Neural progenitor cell (in vitro differentiated cells): ENCODE results near the gene HSPA9.

Experiments used
- CTCF ChIP-seq: fragments of 200-600 bp; sonication (generic); IDR thresholded peaks from 2 replicates; pipeline ENCODE4 v1.5.1; 2017; ENCODE audit warnings: antibody characterized with exemption, mild to moderate bottlenecking
- EZH2phosphoT487 ChIP-seq: fragments of 200-600 bp; sonication (generic); IDR thresholded peaks from 2 replicates; pipeline ENCODE4 v1.6.1; 2017; ENCODE audit warnings: antibody characterized with exemption

- TF ChIP-seq CTCF (no peak), EZH2phosphoT487 (no peak)
Measured at GRCh38 chr5:138560971-138561370, 14.2 kb downstream of the HSPA9 start.
